HG03196 (cell line): ENCODE measurements around the gene GPR157.
"Not testable (repeated sequence)": the region's sequence is repeated elsewhere in the genome, so short reads cannot be mapped to it uniquely, and the experiment has no call there.

Source experiments
- ATAC-seq: cut with Tn5 transposase; IDR thresholded peaks from one replicate; pipeline ENCODE4 v1.9.1; 2021; ENCODE audit not compliant: unreplicated experiment

GPR157 gene

DNA sequence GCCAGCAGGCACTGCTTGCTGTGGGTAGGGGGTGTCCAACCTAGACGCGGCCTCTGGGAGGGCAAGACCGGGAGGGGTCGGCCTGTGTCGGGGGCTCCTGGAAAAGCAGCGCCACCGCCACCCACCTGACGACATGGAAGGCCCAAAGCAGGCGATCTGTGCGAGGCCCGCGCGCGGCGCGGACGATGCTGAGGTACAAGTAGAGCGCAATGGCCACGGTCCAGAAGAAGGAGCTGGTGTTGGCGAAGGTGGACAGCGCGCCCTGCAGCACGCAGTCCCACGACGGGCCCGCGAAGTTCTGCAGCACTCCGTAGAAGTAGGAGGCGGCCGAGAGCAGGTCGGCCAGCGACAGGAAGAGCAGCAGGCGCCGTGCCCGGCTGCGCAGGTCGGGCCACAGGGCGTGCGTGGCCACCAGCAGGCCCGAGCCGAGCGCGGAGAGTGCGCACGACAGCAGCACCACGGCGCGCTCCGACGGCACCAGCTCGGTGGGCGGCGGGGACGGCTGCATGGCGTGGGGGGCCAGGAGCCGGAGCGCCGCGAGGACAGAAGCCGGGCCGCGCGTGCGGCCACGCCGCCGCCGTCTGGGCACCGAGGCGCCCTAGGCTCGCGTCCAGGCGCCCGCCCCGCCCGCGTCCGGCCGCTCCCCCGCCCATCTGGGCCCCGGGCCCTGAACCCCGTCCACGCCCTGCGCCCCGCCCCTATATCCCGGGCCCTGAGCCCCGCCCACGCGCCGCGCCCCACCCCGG, at the start of gene GPR157:
Gene GPR157 (minus strand): TSS at position 583 of the 746 bp plus-strand sequence. CDS start 75 bp downstream, at position 508.
- peak; percentile 62 for ATAC-seq

DNA sequence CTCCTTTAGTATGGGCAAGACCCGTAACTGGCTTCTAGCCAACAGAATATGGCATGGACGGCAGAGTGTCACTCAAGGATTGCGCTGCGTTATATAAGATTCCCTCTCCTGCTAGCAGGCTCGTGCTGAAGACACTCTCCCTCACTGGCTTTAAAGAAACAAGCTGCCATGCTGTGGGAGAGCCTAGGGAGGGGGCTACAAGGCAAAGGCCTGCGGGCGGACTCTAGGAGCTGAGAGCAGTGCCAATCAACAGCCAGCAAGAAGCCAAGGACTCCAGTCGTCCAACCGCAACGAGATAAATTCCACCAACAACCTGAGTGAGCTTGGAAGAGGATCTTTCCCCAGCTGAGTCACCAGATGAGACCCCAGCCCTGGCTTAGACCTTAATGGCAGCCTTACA, 45.9 kb upstream of the GPR157 start:
- ATAC-seq: no peak

DNA sequence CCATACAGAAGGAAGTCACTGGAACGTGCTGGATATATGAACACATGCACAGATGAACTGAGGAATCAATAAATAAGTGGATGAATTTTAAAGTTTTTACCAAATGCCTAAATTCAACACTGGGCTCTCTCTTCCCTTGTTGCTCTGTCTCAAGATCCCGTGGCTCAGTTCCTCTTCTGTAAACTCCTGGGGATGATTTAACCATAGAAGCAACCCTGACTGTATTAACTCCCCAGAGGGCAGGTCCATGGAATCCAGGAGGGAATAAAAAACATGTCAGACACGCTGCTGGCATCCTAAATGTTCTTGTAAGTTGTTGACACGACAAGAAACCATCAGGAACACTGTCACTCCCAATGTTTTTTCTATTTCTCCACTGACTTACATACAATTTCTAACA, 45.3 kb upstream of the GPR157 start:
- ATAC-seq: no peak

DNA sequence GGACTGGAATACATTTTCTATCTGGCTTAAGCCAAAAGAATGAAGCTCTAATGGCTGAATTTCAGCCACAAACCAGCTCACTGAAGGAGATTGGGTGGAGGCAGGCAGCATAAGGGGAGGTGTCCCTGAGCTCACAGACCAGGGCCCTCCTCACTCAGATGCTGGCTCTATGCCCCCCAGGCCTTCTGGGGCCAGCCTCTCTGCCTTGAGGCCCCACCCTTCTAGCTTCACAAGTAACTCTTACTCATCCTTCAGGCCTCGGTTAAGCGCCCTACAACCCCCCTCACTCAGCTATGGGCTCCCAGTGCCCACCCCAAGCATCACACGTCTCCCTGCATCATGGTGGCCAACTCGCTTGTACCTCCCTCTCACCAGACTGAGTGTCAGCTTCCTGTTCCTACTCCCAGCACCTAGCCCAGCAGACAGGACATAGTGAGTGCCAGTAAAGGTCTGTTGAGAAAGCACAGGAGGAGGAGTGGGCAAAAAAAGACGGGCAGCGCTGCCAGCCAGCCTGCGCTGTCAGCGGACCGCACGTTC, 40.8 kb upstream of the GPR157 start:
- no peak for ATAC-seq

DNA sequence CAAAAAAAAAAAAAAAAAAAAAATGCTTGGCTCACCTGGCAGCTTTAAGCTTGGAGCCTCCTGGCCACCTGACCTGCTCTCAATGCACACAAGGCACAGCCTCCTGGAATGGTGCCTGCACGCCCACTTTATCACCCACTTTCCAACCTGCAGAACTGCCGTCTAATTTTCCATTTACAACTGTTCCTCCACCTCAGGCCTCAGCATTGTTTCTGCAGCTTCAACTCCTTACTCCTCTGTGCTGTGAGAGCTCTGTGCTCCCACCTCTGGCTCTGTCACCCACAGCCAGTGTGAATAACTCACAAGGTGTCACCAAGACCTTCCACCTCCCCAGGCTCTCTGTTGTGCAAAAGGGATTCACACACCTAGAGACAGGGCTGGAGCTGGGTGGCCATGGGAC, 38.7 kb upstream of the GPR157 start:
- no peak for ATAC-seq

GRCh38 chr1:9166289-9167235, 37.7 kb upstream of the GPR157 start:
- no peak for ATAC-seq

- no peak for ATAC-seq
These were observed 36.5 kb upstream of the GPR157 start for GRCh38 chr1:9165396-9165795.

DNA sequence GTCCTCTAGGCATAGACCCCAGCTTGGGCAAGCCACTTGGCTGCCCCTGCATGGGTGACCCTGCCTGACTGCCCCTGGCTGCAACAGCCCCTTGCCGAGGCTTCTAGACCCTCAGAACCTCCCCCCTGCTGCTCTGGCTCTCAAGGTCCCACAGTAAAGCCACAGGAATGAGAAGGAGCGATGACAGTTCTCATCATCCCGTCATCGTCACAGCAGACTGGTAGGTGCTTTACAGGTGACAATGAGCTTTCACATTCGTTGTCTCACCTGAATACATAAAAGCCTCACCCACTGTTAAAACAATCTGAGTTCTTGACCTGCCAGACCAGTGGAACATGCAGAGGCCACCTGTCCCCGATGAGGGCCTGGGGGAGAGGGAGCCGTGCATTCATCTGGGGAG, 36.0 kb upstream of the GPR157 start:
- no peak for ATAC-seq

- no peak for ATAC-seq
These were observed 35.6 kb upstream of the GPR157 start for GRCh38 chr1:9164532-9164900.

DNA sequence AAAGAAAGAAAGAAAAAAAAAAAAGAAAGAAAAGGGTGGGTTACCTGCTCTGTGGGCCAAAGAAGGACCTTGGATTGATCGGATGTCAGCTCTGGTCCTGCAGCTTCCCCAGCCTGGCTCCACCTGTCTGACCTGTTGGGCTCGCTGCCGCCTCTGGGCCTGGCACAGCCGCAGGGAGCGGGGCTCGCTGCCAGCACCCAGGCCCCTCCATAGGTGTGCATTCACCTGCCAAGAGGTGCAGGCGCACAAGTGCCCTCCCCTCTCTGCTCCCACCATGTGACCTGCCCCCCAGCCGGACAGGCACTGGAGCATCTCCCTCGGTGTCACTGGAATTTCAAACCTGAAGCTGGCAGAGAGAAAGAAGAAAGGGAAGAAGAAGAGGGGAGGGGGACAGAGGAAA, 33.1 kb upstream of the GPR157 start:
- ATAC-seq: no peak

GRCh38 chr1:9161342-9161741, 32.4 kb upstream of the GPR157 start:
- ATAC-seq: no peak

GRCh38 chr1:9160079-9160717, 31.3 kb upstream of the GPR157 start:
- ATAC-seq: no peak

DNA sequence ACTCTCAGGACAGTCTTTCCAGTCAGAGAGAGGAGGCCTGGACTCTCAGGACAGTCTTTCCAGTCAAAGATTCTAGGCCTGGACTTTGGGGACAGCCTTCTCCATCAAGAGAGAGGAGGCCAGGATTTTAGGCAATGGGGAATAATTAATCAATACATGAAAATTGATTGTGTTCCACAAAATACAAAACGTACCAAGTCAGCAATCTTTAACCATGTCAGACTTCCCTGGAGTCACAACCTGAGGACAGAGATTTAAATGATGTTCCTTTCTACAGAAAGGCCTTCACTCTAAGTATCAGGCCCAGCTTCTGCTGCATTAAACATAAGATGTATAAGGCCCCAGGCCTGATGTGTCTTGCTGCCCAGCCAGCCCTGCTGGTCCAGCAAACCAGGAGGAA, 27.0 kb upstream of the GPR157 start:
- no peak for ATAC-seq

DNA sequence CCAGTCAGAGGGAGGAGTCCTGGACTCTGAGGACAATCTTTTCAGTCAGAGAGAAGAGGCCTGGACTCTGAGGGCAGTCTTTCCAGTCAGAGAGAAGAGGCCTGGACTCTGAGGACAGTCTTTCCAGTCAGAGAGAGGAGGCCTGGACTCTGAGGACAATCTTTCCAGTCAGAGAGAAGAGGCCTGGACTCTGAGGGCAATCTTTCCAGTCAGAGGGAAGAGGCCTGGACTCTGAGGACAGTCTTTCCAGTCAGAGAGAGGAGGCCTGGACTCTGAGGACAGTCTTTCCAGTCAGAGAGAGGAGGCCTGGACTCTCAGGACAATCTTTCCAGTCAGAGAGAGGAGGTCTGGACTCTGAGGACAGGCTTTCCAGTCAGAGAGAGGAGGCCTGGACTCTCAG, 26.5 kb upstream of the GPR157 start:
- ATAC-seq: not testable (repeated sequence)

DNA sequence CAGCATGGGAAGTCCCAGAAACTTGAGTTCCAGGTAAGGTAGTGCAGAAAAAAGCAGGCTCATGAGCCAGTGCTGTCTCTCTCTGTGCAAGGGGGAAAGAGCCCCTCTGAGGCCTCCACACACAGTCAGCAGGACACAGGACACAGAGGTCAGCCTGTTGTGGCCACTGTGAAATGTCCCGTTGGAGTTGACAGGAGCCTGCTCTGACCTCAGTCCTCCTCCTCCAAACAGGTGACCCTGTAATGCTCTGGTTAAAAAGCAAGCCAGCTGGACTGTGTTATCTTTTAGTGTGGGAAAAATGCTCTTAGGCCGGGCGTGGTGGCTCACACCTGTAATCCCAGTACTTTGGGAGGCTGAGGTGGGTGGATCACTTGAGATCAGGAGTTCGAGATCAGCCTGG, 24.2 kb upstream of the GPR157 start:
- ATAC-seq: no peak

GRCh38 chr1:9152535-9152934, 23.6 kb upstream of the GPR157 start:
- ATAC-seq: no peak

- no peak for ATAC-seq
These were observed 22.5 kb upstream of the GPR157 start for GRCh38 chr1:9151328-9151860.

DNA sequence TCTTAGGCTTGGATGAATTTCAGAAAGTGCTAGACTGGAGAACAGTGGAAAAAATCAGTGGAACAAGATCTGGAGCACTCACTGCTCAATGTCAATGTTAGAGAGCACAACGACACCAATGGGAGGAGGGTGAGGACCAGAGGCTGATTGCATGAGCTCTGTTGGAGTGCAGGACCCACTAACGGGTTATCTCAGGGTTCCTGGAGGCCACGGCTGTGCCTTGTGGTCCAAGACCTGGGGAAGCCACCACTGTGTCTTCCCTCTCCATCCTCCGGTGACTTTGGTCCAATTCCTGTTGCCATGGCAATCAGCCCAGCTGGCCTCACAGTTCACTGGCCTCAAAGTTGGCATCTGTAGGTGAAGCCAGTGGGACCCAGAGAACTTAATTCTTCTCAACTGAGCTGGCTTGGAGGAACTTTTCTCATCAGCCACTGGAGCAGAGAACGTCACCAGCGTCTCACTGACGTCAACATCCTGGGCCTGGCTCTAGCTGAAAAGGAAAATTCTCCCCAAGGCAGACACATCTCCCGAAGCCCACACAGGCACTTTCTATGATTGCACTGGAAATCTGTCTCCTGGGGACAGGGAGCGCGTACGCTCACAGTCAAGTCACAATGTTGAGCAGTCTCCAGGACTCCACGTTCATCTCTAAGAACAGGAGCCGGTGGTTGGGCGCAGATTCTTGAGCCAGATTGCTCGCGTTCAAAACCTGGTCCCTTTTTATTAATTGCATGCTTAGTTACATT, 21.9 kb upstream of the GPR157 start:
- no peak for ATAC-seq

DNA sequence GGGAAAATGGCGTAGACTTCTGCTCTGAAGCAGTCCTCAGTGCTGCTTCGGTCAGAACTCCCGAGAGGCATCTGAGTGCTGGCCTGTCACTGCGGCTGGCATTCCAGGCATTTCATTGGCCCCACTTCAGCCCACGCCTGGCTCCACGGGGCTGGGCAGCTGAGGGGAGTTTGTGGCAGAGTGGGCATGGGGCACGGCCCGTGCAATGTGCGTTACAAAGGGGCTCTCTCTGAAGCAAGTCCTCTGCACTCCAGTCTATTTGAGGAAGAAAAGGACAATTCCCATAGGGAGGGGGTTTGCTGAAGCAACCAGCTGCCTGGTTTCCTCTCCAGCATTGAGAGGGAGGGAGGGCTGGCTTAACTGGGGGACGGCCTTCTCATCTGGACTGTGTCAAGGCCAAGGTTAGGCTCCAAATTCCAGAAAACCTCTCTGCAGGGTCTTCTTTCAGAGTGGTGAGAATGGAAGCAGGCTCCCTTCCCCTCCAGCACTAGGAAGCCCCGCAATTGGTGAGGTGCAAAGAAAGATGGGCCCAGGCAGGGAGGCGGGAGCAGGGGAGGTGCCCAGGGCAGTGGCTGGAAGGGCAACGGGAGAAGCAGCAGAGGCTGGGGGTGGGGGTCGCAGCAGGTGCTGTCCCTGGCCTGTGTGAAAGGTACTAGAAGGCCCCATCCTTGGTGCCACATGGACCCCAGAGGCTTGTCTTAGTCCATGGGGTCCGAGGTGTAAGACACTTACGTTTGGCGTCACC, 21.1 kb upstream of the GPR157 start:
- ATAC-seq: no peak

DNA sequence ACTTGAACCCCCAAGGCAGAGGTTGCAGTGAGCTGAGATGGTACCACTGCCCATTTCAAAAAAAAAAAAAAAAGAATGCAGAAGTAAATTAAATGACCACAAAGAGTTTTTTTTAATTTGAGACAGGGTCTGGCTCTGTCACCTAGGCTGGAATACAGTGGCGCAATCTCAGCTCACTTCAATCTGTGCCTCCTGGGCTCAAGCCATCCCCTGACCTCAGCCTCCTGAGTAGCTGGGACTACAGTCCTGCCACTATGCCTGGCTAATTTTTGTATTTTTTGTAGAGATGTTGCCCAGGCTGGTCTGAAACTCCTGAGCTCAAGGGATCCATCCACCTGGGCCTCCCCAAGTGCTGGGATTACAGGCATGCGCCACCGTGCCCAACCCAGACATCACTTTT, 20.2 kb upstream of the GPR157 start:
- ATAC-seq: no peak
